Measurements from ENCODE around the gene HOOK2.

HOOK2 gene

GRCh38 chr19:12782424-12783290, 7.3 kb upstream of the HOOK2 start:
- peak; percentile 86 for DNase-seq

GRCh38 chr19:12782174-12782423, 6.7 kb upstream of the HOOK2 start:
- no peak for DNase-seq

GRCh38 chr19:12779162-12779993, 4.0 kb upstream of the HOOK2 start:
- no peak for DNase-seq

GRCh38 chr19:12778905-12779161, 3.5 kb upstream of the HOOK2 start:
- DNase-seq, result no peak

- DNase-seq, result peak; percentile 43
Measured at GRCh38 chr19:12778017-12778904, 2.9 kb upstream of the HOOK2 start.

GRCh38 chr19:12777217-12778016, 2.1 kb upstream of the HOOK2 start:
- DNase-seq, result peak; percentile 83

- DNase-seq, result no peak
Measured at GRCh38 chr19:12773571-12773970, 1.8 kb downstream of the HOOK2 start.

- DNase-seq, result no peak
Measured at GRCh38 chr19:12772323-12772722, 3.0 kb downstream of the HOOK2 start.

- no peak for DNase-seq
Measured at GRCh38 chr19:12770922-12771321, 4.4 kb downstream of the HOOK2 start.

- DNase-seq, result peak; percentile 68
Measured at GRCh38 chr19:12769689-12770088, 5.7 kb downstream of the HOOK2 start.

GRCh38 chr19:12767666-12768065, 7.7 kb downstream of the HOOK2 start:
- DNase-seq, result no peak

- DNase-seq, result no peak
Measured at GRCh38 chr19:12767150-12767549, 8.2 kb downstream of the HOOK2 start.

- DNase-seq, result no peak
Measured at GRCh38 chr19:12766051-12766521, 9.3 kb downstream of the HOOK2 start.

GRCh38 chr19:12764698-12765097, 10.7 kb downstream of the HOOK2 start:
- no peak for DNase-seq

GRCh38 chr19:12763100-12763499, 12.3 kb downstream of the HOOK2 start:
- DNase-seq, result no peak

GRCh38 chr19:12759686-12760085, 15.7 kb downstream of the HOOK2 start:
- DNase-seq, result no peak

- DNase-seq, result peak; percentile 65
Measured at GRCh38 chr19:12757544-12758274, 17.6 kb downstream of the HOOK2 start.

- DNase-seq, result no peak
Measured at GRCh38 chr19:12756150-12756883, 19.0 kb downstream of the HOOK2 start.

- DNase-seq, result no peak
Measured at GRCh38 chr19:12754465-12755196, 20.7 kb downstream of the HOOK2 start.

GRCh38 chr19:12752056-12752781, 23.1 kb downstream of the HOOK2 start:
- no peak for DNase-seq
